OCI-LY7 (cell line): ENCODE measurements around the gene CTNND2.

Experiments used
- CTCF ChIP-seq: fragments of 200-600 bp; sonication (generic); conservative IDR thresholded peaks from 2 replicates; pipeline ENCODE4 v1.5.1; 2014; ENCODE audit warnings: mild to moderate bottlenecking, antibody characterized with exemption, low read length, moderate library complexity, mixed read lengths
- EZH2phosphoT487 ChIP-seq: fragments of 200-600 bp; sonication (generic); IDR thresholded peaks from 2 replicates; pipeline ENCODE4 v1.6.1; 2018; ENCODE audit warnings: low read depth, borderline replicate concordance, mild to moderate bottlenecking, mixed run types, antibody characterized with exemption, low read length, moderate library complexity, mixed read lengths

GRCh38 chr5:11026543-11026942, 877.7 kb downstream of the CTNND2 start:
- TF ChIP-seq CTCF: no peak
- no peak for TF ChIP-seq EZH2phosphoT487
